OCI-LY3 (cell line): ENCODE measurements around the gene LACTB.

ENCODE experiments used
- EZH2phosphoT487 ChIP-seq: fragments of 200-600 bp; shearing (Covaris generic); IDR thresholded peaks from 2 replicates; pipeline ENCODE4 v1.6.1; 2018; ENCODE audit warnings: antibody characterized with exemption, mixed run types, low read depth
- TF ChIP-seq, protein P1 (sequence below): fragments of 200-600, 300-600 bp; sonication (generic); IDR thresholded peaks from 2 replicates; pipeline ENCODE4 v1.5.1; 2014; ENCODE audit warnings: antibody characterized with exemption, low read length, low read depth

DNA sequence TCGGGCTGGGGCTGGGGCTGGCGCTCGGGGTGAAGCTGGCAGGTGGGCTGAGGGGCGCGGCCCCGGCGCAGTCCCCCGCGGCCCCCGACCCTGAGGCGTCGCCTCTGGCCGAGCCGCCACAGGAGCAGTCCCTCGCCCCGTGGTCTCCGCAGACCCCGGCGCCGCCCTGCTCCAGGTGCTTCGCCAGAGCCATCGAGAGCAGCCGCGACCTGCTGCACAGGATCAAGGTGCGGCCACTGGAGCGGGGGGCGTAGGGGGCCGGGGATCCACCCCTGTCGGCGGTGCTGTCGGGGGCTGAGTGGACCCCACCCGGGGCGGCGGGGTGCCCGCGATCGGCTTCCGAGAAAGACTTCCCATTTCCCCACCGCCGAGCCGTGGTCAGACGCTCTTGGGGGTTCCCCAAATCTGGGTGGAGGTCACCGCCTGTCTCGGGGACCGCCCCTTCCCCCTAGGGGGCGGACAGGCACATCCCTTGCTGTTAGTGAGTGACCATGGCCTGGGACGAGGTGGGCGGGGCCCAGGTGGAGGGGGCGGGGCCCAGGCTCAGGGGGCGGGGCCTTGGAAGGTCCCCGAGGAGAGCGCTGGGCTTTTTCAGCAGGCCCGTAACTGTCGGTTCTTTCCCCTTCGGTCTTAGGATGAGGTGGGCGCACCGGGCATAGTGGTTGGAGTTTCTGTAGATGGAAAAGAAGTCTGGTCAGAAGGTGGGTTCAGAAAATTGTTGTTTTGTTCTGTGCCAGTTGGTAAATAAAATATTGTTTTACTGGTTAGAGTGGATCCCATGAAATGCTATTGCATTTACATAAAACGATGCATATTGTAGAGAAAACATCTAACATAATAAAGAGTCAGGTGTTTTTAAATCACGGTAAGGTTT lies 578 bp downstream of the LACTB start:
- no peak for TF ChIP-seq EZH2phosphoT487
- TF ChIP-seq, protein P1, sequence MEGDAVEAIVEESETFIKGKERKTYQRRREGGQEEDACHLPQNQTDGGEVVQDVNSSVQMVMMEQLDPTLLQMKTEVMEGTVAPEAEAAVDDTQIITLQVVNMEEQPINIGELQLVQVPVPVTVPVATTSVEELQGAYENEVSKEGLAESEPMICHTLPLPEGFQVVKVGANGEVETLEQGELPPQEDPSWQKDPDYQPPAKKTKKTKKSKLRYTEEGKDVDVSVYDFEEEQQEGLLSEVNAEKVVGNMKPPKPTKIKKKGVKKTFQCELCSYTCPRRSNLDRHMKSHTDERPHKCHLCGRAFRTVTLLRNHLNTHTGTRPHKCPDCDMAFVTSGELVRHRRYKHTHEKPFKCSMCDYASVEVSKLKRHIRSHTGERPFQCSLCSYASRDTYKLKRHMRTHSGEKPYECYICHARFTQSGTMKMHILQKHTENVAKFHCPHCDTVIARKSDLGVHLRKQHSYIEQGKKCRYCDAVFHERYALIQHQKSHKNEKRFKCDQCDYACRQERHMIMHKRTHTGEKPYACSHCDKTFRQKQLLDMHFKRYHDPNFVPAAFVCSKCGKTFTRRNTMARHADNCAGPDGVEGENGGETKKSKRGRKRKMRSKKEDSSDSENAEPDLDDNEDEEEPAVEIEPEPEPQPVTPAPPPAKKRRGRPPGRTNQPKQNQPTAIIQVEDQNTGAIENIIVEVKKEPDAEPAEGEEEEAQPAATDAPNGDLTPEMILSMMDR, result no peak
